ENCODE measurements around the gene STXBP2.

- TF ChIP-seq GATA2 (IDR thresholded peaks at IDR 0.05; ENCODE audit: low read depth, low read length) (no peak), GATA3 (IDR thresholded peaks at IDR 0.05; ENCODE audit: low read depth, low read length) (no peak)
Observed at GRCh38 chr19:7674010-7675005, 37.4 kb downstream of the STXBP2 start.

Measured in SH-SY5Y (cell line).